BE2C (cell line): Measurements from ENCODE around the gene C10orf88.

Experiments used
- DNase-seq: peaks from one replicate; pipeline ENCODE4 v3.0.0-alpha.2; 2020
- H3K27me3 ChIP-seq: fragments of 250-450 bp; sonication (Bioruptor Pico); 2 replicates; pipeline ENCODE4 v1.5.1; 2020; ENCODE audit warnings: mild to moderate bottlenecking
- H3K36me3 ChIP-seq: fragments of 250-450 bp; sonication (Bioruptor Pico); 2 replicates; pipeline ENCODE4 v1.5.1; 2020; ENCODE audit warnings: mild to moderate bottlenecking
- H3K4me1 ChIP-seq: fragments of 250-450 bp; sonication (Bioruptor Pico); 2 replicates; pipeline ENCODE4 v1.5.1; 2020
- H3K4me3 ChIP-seq: 2 replicates; pipeline ENCODE4 v1.5.1; 2011; ENCODE audit warnings: low read depth, low read length
- H3K9me3 ChIP-seq: fragments of 250-450 bp; sonication (Bioruptor Pico); 2 replicates; pipeline ENCODE4 v1.5.1; 2020
- CTCF ChIP-seq: IDR thresholded peaks from 2 replicates; pipeline ENCODE4 v1.5.1; 2012; ENCODE audit warnings: mild to moderate bottlenecking, low read depth, low read length

Gene C10orf88

GRCh38 chr10:122998360-122998917 lies 44.4 kb upstream of the C10orf88 start:
- no peak for DNase-seq
- no peak for TF ChIP-seq CTCF
- H3K27me3 ChIP-seq: no peaks in the 10 kb centered on the region
- no peaks in the 10 kb centered on the region; the same call in 1 of the 2 replicates for H3K4me1 ChIP-seq
- no peak overlapping the region for H3K4me3 ChIP-seq
- peaks cover 18% of the 10 kb centered on the region for H3K36me3 ChIP-seq
- no peaks in the 10 kb centered on the region for H3K9me3 ChIP-seq

- Histone ChIP-seq H3K9me3 (no peaks in the 10 kb centered on the region), H3K27me3 (no peaks in the 10 kb centered on the region), H3K4me1 (no peaks in the 10 kb centered on the region; the same call in 1 of the 2 replicates), H3K36me3 (peaks cover 18% of the 10 kb centered on the region), H3K4me3 (no peak overlapping the region)
- DNase-seq: no peak
- TF ChIP-seq CTCF: no peak
These were observed 43.8 kb upstream of the C10orf88 start for GRCh38 chr10:122997864-122998263.

GRCh38 chr10:122995936-122996335 lies 41.9 kb upstream of the C10orf88 start:
- H3K36me3 ChIP-seq: peaks cover 21% of the 10 kb centered on the region

GRCh38 chr10:122993797-122994336 lies 39.8 kb upstream of the C10orf88 start:
- Histone ChIP-seq H3K4me3 (no peak overlapping the region), H3K4me1 (peaks cover 4% of the 10 kb centered on the region; the same call in 1 of the 2 replicates), H3K9me3 (no peaks in the 10 kb centered on the region), H3K27me3 (no peaks in the 10 kb centered on the region), H3K36me3 (peaks cover 21% of the 10 kb centered on the region)
- no peak for DNase-seq
- no peak for TF ChIP-seq CTCF

More at GRCh38 chr10:122995936-122996335, 41.9 kb upstream of the C10orf88 start:
- no peak for TF ChIP-seq CTCF
- no peaks in the 10 kb centered on the region for H3K27me3 ChIP-seq
- H3K9me3 ChIP-seq: no peaks in the 10 kb centered on the region
- H3K4me3 ChIP-seq: no peak overlapping the region
- H3K4me1 ChIP-seq: no peaks in the 10 kb centered on the region; the same call in 1 of the 2 replicates
- no peak for DNase-seq

GRCh38 chr10:122992031-122992585 lies 38.1 kb upstream of the C10orf88 start:
- Histone ChIP-seq H3K36me3 (peaks cover 21% of the 10 kb centered on the region), H3K9me3 (no peaks in the 10 kb centered on the region), H3K4me3 (no peak overlapping the region), H3K27me3 (no peaks in the 10 kb centered on the region), H3K4me1 (peaks cover 4% of the 10 kb centered on the region; the same call in 1 of the 2 replicates)
- no peak for TF ChIP-seq CTCF
- DNase-seq: no peak

GRCh38 chr10:122990278-122990677 lies 36.3 kb upstream of the C10orf88 start:
- no peak for DNase-seq
- Histone ChIP-seq H3K4me1 (peaks cover 4% of the 10 kb centered on the region; the same call in 1 of the 2 replicates), H3K36me3 (peaks cover 12% of the 10 kb centered on the region), H3K27me3 (no peaks in the 10 kb centered on the region), H3K4me3 (no peak overlapping the region), H3K9me3 (no peaks in the 10 kb centered on the region)
- TF ChIP-seq CTCF: no peak
